Nephron (organoid): ENCODE results near the gene ZNF70.
A peak's percentile ranks its signal among the peaks of the same experiment; 100 is the strongest.

Experiments used
- H3K27ac Mint-ChIP-seq, 3 experiments: 2 replicates each; pipeline ENCODE4 v1.8.0; 2020; ENCODE audit warnings: mixed read lengths in 3 of 3, mild to moderate bottlenecking in 2 of 3, moderate library complexity in 1 of 3
- H3K27me3 Mint-ChIP-seq: 2 replicates; pipeline ENCODE4 v1.8.0; 2021; ENCODE audit warnings: low read depth, mild to moderate bottlenecking, moderate library complexity, mixed read lengths
- H3K36me3 Mint-ChIP-seq: 2 replicates; pipeline ENCODE4 v1.8.0; 2020; ENCODE audit warnings: low read depth, mixed read lengths
- H3K4me1 Mint-ChIP-seq: 2 replicates; pipeline ENCODE4 v1.8.0; 2020; ENCODE audit warnings: mixed read lengths
- H3K4me3 Mint-ChIP-seq, 3 experiments: 2 replicates each; pipeline ENCODE4 v1.8.0; 2020; ENCODE audit warnings: mild to moderate bottlenecking in 3 of 3, mixed read lengths in 3 of 3, moderate library complexity in 2 of 3
- H3K9me3 Mint-ChIP-seq: 2 replicates; pipeline ENCODE4 v1.8.0; 2020; ENCODE audit warnings: mixed read lengths
- TF ChIP-seq, protein P1 (sequence below), 3 experiments: fragments of 200-600 bp; sonication (generic); IDR thresholded peaks; one replicate each; pipeline ENCODE4 v1.5.0; 2021; ENCODE audit warnings: antibody characterized with exemption in 3 of 3; ENCODE audit not compliant: unreplicated experiment in 3 of 3

Gene ZNF70

DNA sequence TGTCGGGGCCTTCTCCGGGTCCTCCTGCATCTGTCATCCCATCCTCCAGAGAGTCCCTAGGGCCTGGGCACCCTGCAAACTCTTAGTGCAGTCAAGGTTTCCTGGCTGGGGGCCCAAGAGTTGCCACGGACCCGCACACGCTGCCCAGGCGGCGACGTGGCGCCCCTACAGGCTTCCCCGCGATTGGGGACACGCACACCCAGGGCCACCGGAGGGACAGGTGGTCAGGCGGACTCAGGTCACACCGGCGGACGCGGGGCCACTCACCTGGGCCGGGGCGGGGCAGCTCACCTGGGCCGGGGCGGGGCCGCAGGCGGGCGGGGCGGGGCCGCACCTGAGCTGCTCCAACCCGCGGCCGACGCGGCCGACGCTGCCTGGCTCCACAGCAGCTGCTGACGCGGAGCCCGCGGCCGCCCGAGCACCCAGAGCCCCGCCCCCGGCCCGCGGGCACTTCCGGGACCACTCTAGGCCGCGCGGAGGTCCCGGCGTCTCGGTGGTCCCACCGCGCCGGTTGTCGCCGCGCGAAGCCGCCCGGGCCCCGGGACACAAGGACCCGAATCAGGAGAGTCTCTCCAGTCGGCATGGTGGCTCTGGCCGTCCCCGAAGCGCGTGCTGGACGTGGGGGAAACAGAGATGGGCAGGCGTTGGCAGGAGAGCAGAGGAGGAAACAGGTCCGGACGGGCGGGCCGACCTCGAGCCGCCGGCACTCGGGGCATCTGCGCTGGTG is at the start of gene ZNF70:
ZNF70 (minus strand) TSS at position 399 of the 727 bp plus-strand sequence. CDS start 5,972 bp downstream, outside the sequence.
- Mint-ChIP-seq H3K4me3 (peak within 1 kb of the TSS; percentile 88 to 94 (median 89)), H3K27ac (peak within 1 kb of the TSS; percentile 68 to 88 (median 88)), H3K36me3 (peaks cover 9% of the 10 kb centered on the region), H3K9me3 (no peaks in the 10 kb centered on the region), H3K27me3 (no peaks in the 10 kb centered on the region), H3K4me1 (peaks cover 16% of the 10 kb centered on the region)
- TF ChIP-seq, protein P1, sequence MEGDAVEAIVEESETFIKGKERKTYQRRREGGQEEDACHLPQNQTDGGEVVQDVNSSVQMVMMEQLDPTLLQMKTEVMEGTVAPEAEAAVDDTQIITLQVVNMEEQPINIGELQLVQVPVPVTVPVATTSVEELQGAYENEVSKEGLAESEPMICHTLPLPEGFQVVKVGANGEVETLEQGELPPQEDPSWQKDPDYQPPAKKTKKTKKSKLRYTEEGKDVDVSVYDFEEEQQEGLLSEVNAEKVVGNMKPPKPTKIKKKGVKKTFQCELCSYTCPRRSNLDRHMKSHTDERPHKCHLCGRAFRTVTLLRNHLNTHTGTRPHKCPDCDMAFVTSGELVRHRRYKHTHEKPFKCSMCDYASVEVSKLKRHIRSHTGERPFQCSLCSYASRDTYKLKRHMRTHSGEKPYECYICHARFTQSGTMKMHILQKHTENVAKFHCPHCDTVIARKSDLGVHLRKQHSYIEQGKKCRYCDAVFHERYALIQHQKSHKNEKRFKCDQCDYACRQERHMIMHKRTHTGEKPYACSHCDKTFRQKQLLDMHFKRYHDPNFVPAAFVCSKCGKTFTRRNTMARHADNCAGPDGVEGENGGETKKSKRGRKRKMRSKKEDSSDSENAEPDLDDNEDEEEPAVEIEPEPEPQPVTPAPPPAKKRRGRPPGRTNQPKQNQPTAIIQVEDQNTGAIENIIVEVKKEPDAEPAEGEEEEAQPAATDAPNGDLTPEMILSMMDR (IDR thresholded peaks at IDR 0.05; ENCODE audit: unreplicated experiment in 3 of 3), result peak in 1 of 3 experiments; percentile 14

DNA sequence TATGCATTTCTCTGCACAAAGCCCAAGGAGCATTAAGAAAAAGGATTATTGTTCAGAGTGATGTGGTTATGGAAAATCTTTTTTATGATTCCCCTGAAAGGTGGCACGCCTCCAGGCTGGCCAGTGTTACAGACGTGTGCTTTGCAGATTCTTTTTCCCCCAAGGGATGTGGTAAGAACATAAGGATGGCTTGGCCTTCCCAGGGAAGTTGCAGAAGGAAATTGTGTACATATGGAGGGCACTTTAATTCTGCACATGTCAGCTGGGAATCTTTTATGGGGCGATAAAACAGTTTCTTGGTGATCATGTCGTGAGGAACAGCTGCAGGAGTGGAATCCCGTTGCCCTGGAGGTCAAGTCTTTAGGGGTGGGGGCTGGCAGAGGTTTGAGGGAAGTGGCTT is 45.5 kb upstream of the ZNF70 start:
- TF ChIP-seq, protein P1 (IDR thresholded peaks at IDR 0.05; ENCODE audit: unreplicated experiment in 3 of 3), result no peak
- Mint-ChIP-seq H3K9me3 (no peaks in the 10 kb centered on the region), H3K4me3 (no peak overlapping the region), H3K36me3 (peaks cover 76% of the 10 kb centered on the region), H3K27me3 (no peaks in the 10 kb centered on the region), H3K27ac (peak overlapping the region; percentile 47 to 92 (median 74)), H3K4me1 (peaks cover 28% of the 10 kb centered on the region)

DNA sequence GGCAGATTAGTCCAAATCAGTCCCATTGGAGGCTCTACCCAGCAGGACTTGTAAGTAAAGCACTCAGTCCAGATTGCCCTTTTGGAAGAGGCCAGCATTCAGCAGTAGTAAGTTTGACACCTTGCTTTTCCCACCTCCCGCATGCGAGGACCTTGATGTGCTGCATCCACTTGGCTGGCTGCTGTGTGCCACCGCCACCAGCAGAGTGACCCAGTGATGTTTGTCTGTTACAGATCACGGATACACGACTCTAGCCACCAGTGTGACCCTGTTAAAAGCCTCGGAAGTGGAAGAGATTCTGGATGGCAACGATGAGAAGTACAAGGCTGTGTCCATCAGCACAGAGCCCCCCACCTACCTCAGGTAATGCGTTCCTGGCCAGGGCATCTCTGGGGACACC is 42.4 kb upstream of the ZNF70 start:
- Mint-ChIP-seq H3K4me3 (no peak overlapping the region), H3K36me3 (peaks cover 57% of the 10 kb centered on the region), H3K27me3 (no peaks in the 10 kb centered on the region), H3K27ac (peak overlapping the region; percentile 58 to 96 (median 85)), H3K9me3 (no peaks in the 10 kb centered on the region), H3K4me1 (peaks cover 48% of the 10 kb centered on the region)
- TF ChIP-seq, protein P1 (IDR thresholded peaks at IDR 0.05; ENCODE audit: unreplicated experiment in 3 of 3), result no peak

DNA sequence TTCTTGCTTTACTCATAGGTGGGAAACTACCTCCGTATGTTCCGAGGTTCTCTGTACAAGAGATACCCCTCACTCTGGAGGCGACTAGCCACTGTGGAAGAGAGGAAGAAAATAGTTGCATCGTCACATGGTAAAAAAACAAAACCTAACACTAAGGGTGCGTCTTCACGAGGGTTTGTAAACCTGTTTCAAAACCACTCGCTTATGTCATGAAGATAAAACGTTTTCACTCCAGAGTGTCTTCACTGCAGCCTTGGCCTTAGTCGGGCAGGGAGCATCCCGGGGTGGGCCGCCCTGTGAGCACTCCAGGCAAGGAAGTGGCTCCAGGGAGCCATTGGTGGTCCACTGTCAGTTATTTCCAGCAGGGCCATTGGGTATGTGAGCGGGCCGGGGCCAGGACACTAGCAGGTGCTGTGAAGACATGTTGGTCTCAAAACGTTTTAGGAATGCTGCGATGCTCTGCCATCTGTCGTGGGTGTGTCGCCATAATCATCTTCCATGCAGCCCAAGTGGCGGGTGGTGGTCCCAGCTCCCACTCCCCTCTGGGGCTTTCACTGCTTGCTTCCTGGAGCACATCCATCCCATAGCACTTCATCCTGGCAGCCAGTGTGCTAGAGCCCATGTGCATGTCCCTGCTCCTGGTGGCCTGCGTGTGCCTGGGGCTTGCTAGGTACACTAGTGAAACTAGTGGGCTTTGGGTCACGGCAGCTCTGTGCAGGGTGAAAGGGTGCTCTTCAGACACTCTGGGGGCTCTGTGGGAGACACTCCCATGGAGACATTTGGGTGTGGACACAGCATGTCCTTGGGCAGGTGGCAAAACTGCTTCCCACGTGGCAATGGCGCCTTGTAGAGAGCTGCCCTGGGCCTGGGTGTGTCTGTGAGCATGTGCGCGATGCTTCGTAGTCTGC is 41.1 kb upstream of the ZNF70 start:
- Mint-ChIP-seq H3K9me3 (no peaks in the 10 kb centered on the region), H3K27me3 (no peaks in the 10 kb centered on the region), H3K27ac (peak overlapping the region; percentile 85 to 96 (median 92)), H3K36me3 (peaks cover 51% of the 10 kb centered on the region), H3K4me3 (peak overlapping the region; percentile 35 to 66 (median 63)), H3K4me1 (peaks cover 57% of the 10 kb centered on the region)
- TF ChIP-seq, protein P1 (IDR thresholded peaks at IDR 0.05; ENCODE audit: unreplicated experiment in 3 of 3), result no peak

DNA sequence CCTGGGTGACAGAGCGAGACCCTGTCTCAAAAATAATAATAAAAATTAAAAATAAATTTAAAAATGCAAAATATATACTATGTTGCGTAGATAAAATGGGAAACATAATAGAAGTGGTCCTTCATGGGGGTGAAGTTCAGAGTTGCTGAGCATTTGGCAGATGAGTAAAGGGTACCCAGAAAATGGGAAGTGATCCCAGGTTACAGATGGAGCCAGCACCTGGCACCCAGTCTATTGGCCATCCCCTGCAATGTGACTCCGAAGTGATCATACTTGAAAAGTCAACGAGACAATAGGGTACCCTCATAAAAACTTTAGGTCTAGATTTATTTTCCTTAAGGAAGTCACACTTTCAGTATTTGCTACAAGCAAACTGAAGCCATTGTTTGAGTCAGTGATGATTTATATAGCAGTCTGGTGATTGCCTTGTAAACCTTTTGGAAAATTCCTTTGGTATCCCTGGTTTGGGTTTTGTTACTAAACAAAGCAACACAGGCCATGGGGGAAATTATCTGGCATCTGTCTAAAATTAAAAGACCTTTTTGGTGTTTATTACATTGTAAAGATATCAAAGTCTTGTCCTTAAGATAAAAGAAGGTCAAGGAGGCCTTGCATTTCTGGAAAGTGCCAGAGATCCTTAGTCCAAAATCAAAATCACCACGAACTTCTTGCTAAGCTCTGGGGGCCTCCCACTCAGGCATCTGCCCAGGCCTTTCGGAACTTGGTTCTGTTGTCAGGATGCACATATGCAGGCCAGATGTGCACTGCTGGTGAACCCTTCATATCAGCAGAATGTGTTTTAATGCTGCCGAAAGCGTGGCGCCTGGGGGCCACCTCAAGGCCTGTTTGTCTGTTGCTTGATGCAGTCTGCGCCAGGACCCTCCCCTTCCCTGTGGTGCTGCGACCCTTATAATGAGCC is 40.2 kb upstream of the ZNF70 start:
- peaks cover 58% of the 10 kb centered on the region for H3K4me1 Mint-ChIP-seq
- peak overlapping the region; percentile 35 to 63 (median 58) for H3K4me3 Mint-ChIP-seq
- no peaks in the 10 kb centered on the region for H3K9me3 Mint-ChIP-seq
- peak overlapping the region; percentile 85 to 96 (median 92) for H3K27ac Mint-ChIP-seq
- H3K27me3 Mint-ChIP-seq, result no peaks in the 10 kb centered on the region
- TF ChIP-seq, protein P1 (IDR thresholded peaks at IDR 0.05; ENCODE audit: unreplicated experiment in 3 of 3), result no peak
- H3K36me3 Mint-ChIP-seq, result peaks cover 42% of the 10 kb centered on the region
